PC-9 (cell line): ENCODE measurements around the gene TRPM1.
"Not testable (repeated sequence)": the region's sequence is repeated elsewhere in the genome, so short reads cannot be mapped to it uniquely, and the experiment has no call there.

ENCODE experiments used
- CTCF ChIP-seq: fragments of 200-600 bp; sonication (generic); conservative IDR thresholded peaks from 2 replicates; pipeline ENCODE4 v1.6.1; 2017; ENCODE audit warnings: mixed run types, antibody characterized with exemption, mild to moderate bottlenecking, moderate library complexity
- EZH2 ChIP-seq: fragments of 200-600 bp; sonication (generic); IDR thresholded peaks from 2 replicates; pipeline ENCODE4 v1.8.0; 2017; ENCODE audit warnings: antibody characterized with exemption, low read depth

- not testable (repeated sequence) for TF ChIP-seq CTCF, EZH2
These were observed 13.5 kb downstream of the TRPM1 start for GRCh38 chr15:31088041-31088440.
